ENCODE measurements around the gene DNA2. TPM values are rescaled to one million over a fixed set of nuclear protein-coding genes. Genes with fewer than 3 reads are reported as not detected.

Gene DNA2
- polyA plus RNA-seq, 1 of the 3 experiments (the other 2 are of a cell fraction), result 2.5 TPM

DNA sequence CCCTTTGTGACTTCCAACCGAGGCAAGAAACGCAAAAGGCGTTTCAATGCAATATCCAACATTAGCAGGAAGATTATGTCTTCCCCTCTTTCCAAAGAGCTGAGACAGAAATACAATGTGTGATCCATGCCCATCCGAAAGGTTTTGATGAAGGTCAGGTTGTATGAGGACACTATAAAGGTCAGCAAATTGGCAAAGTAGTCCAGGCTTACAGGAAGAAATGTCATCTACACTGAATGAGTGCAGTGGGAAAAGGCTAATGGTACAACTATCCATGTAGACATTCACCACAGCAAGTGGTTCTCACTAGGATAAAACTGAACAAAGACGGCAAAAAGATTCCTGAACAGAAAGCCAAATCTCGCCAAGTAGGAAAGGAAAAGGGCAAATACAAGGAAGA lies 27.8 kb upstream of the DNA2 start:
- Histone ChIP-seq H3K27me3 (ENCODE audit: insufficient read depth) (no peaks in the 10 kb centered on the region), H3K36me3 (replicated peaks in 1 of 2; ENCODE audit: control insufficient read depth in 1 of 2, insufficient read depth in 2 of 2, low read length in 1 of 2) (peaks cover 8 to 31% of the 10 kb centered on the region in 2 experiments), H3F3A (replicated peaks; ENCODE audit: insufficient read depth) (no peaks in the 10 kb centered on the region), H3K9me3 (no peaks in the 10 kb centered on the region), H3K4me2 (no peak overlapping the region), H3K9me2 (no peaks in the 10 kb centered on the region), H3K27ac (ENCODE audit: low read depth in 2 of 2, low read length in 1 of 2) (no peak overlapping the region), H3K9ac (no peak overlapping the region), H3K4me1 (ENCODE audit: control insufficient read depth in 1 of 2, insufficient read depth in 2 of 2, low read depth in 1 of 2, low read length in 1 of 2) (no peaks in the 10 kb centered on the region), H3K4me3 (ENCODE audit: low read depth in 2 of 2, low read length in 1 of 2) (no peak overlapping the region), H4K20me1 (ENCODE audit: insufficient read depth) (no peaks in the 10 kb centered on the region), H3K79me2 (ENCODE audit: insufficient read depth) (no peaks in the 10 kb centered on the region), H2AFZ (ENCODE audit: low read depth) (no peak overlapping the region)
- POLR2A ChIA-PET, result no interaction called here
- 95% methylated on average over 6 of the region's 6 CpGs for WGBS (ENCODE audit: low lambda C conversion rate)
- CTCF ChIA-PET, result no interaction called here
- DNase-seq, result no peak
- TF ChIP-seq MEF2A (IDR thresholded peaks at IDR 0.05; ENCODE audit: borderline replicate concordance, low read depth), result no peak
- TF ChIP-seq USF2 (IDR thresholded peaks at IDR 0.05; ENCODE audit: borderline replicate concordance, low read depth, low read length), result no peak
- TF ChIP-seq, protein P1, sequence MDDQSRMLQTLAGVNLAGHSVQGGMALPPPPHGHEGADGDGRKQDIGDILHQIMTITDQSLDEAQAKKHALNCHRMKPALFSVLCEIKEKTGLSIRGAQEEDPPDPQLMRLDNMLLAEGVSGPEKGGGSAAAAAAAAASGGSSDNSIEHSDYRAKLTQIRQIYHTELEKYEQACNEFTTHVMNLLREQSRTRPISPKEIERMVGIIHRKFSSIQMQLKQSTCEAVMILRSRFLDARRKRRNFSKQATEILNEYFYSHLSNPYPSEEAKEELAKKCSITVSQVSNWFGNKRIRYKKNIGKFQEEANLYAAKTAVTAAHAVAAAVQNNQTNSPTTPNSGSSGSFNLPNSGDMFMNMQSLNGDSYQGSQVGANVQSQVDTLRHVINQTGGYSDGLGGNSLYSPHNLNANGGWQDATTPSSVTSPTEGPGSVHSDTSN (IDR thresholded peaks at IDR 0.05), result no peak
- no peak for TF ChIP-seq FOXM1 (IDR thresholded peaks at IDR 0.05; ENCODE audit: low read depth)
- TF ChIP-seq ELF1 (IDR thresholded peaks at IDR 0.05), result no peak
- no peak for TF ChIP-seq ZBTB33 (IDR thresholded peaks at IDR 0.05; ENCODE audit: borderline replicate concordance, low read depth)
- no peak for TF ChIP-seq TAF1 (IDR thresholded peaks at IDR 0.05; ENCODE audit: borderline replicate concordance, low read depth, low read length)
- no peak for TF ChIP-seq REST (IDR thresholded peaks at IDR 0.05; ENCODE audit: low read depth, low read length)
- no peak for TF ChIP-seq JUND (IDR thresholded peaks at IDR 0.05)
- no peak for TF ChIP-seq MXI1 (IDR thresholded peaks at IDR 0.05; ENCODE audit: low read depth, low read length)
- TF ChIP-seq RXRA (IDR thresholded peaks at IDR 0.05; ENCODE audit: borderline replicate concordance, low read depth), result no peak
- no peak for TF ChIP-seq TEAD4 (IDR thresholded peaks at IDR 0.05; ENCODE audit: borderline replicate concordance, insufficient read depth)
- TF ChIP-seq, protein P2, sequence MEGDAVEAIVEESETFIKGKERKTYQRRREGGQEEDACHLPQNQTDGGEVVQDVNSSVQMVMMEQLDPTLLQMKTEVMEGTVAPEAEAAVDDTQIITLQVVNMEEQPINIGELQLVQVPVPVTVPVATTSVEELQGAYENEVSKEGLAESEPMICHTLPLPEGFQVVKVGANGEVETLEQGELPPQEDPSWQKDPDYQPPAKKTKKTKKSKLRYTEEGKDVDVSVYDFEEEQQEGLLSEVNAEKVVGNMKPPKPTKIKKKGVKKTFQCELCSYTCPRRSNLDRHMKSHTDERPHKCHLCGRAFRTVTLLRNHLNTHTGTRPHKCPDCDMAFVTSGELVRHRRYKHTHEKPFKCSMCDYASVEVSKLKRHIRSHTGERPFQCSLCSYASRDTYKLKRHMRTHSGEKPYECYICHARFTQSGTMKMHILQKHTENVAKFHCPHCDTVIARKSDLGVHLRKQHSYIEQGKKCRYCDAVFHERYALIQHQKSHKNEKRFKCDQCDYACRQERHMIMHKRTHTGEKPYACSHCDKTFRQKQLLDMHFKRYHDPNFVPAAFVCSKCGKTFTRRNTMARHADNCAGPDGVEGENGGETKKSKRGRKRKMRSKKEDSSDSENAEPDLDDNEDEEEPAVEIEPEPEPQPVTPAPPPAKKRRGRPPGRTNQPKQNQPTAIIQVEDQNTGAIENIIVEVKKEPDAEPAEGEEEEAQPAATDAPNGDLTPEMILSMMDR (IDR thresholded peaks at IDR 0.05), result no peak
- no peak for TF ChIP-seq NFIC (IDR thresholded peaks at IDR 0.05; ENCODE audit: borderline replicate concordance)
- no peak for TF ChIP-seq FOSL2 (IDR thresholded peaks at IDR 0.05; ENCODE audit: borderline replicate concordance, low read depth)
- no peak for TF ChIP-seq RFX5 (IDR thresholded peaks at IDR 0.05; ENCODE audit: low read length)
